SU-DHL-6 (cell line): Measurements from ENCODE around the gene WIZ.

ENCODE experiments used
- H2AFZ ChIP-seq: fragments of 200-600 bp; sonication (generic); 2 replicates; pipeline ENCODE4 v1.6.1; 2014; ENCODE audit warnings: low read depth, mild to moderate bottlenecking, moderate library complexity, mixed read lengths, antibody characterized with exemption, low read length; ENCODE audit not compliant: severe bottlenecking
- H3F3A ChIP-seq: fragments of 200-600 bp; shearing (Covaris generic); 2 replicates; pipeline ENCODE4 v1.6.0; 2016; ENCODE audit warnings: antibody characterized with exemption, mild to moderate bottlenecking; ENCODE audit not compliant: insufficient read depth
- H3K27ac ChIP-seq: fragments of 200-600 bp; sonication (generic); 2 replicates; pipeline ENCODE4 v1.5.1; 2016; ENCODE audit warnings: low read depth, mild to moderate bottlenecking, low read length, moderate library complexity, mixed read lengths
- H3K27me3 ChIP-seq: fragments of 200-600 bp; sonication (generic), shearing (Covaris generic); 2 replicates; pipeline ENCODE4 v1.6.0; 2014; ENCODE audit warnings: mild to moderate bottlenecking, low read length
- H3K36me3 ChIP-seq: fragments of 200-600 bp; sonication (generic); 2 replicates; pipeline ENCODE4 v1.6.1; 2014; ENCODE audit warnings: mild to moderate bottlenecking, low read length, mixed read lengths
- H3K4me2 ChIP-seq: fragments of 300-600, 200-600 bp; shearing (Covaris generic), sonication (generic); 2 replicates; pipeline ENCODE4 v1.6.0; 2014; ENCODE audit warnings: low read length, low read depth, mild to moderate bottlenecking; ENCODE audit not compliant: poor library complexity, severe bottlenecking
- H3K4me3 ChIP-seq: fragments of 200-600 bp; sonication (generic); 2 replicates; pipeline ENCODE4 v1.5.1; 2014; ENCODE audit warnings: antibody characterized with exemption, low read length, mild to moderate bottlenecking, mixed read lengths; ENCODE audit not compliant: insufficient read depth, poor library complexity, severe bottlenecking
- H3K79me2 ChIP-seq: fragments of 200-600 bp; sonication (generic); 2 replicates; pipeline ENCODE4 v1.6.1; 2014; ENCODE audit warnings: mild to moderate bottlenecking, low read length, moderate library complexity; ENCODE audit not compliant: insufficient read depth
- H3K9ac ChIP-seq: fragments of 200-600 bp; sonication (generic); 2 replicates; pipeline ENCODE4 v1.7.0; 2014; ENCODE audit warnings: mild to moderate bottlenecking, low read length
- H3K9me2 ChIP-seq: fragments of 200-600 bp; sonication (generic); replicated peaks from 2 replicates; pipeline ENCODE4 v1.6.1; 2014; ENCODE audit warnings: low read length; ENCODE audit not compliant: insufficient read depth
- H3K9me3 ChIP-seq: fragments of 200-600 bp; sonication (generic); 2 replicates; pipeline ENCODE4 v1.6.1; 2014; ENCODE audit warnings: low read length, mixed read lengths; ENCODE audit not compliant: insufficient read depth
- H4K20me1 ChIP-seq: fragments of 200-600 bp; sonication (generic); 2 replicates; pipeline ENCODE4 v1.6.1; 2014; ENCODE audit warnings: low read depth, mild to moderate bottlenecking, antibody characterized with exemption, low read length, moderate library complexity, mixed read lengths
- CTCF ChIP-seq: fragments of 200-600 bp; sonication (generic); IDR thresholded peaks from one replicate; pipeline ENCODE4 v1.5.1; 2017; ENCODE audit warnings: antibody characterized with exemption, mild to moderate bottlenecking, low read length, moderate library complexity; ENCODE audit not compliant: insufficient read depth, poor library complexity, severe bottlenecking
- EZH2phosphoT487 ChIP-seq: fragments of 200-600 bp; sonication (generic), shearing (Covaris generic); conservative IDR thresholded peaks from 2 replicates; pipeline ENCODE4 v1.6.1; 2018; ENCODE audit warnings: mild to moderate bottlenecking, antibody characterized with exemption, low read length, moderate library complexity, mixed read lengths

The WIZ gene

GRCh38 chr19:15442142-15442920 lies 7.4 kb downstream of the WIZ start:
- H3K27me3 ChIP-seq, result no peaks in the 10 kb centered on the region
- H3K27ac ChIP-seq, result no peak overlapping the region
- no peak overlapping the region for H3K4me3 ChIP-seq
- H3K36me3 ChIP-seq, result no peaks in the 10 kb centered on the region
- H3K79me2 ChIP-seq, result no peaks in the 10 kb centered on the region
- no peak overlapping the region for H2AFZ ChIP-seq
- H3K9ac ChIP-seq, result no peak overlapping the region
- no peaks in the 10 kb centered on the region for H4K20me1 ChIP-seq
- H3K9me2 ChIP-seq, result no peaks in the 10 kb centered on the region
- H3K4me2 ChIP-seq, result no peak overlapping the region
- no peak for TF ChIP-seq CTCF
- no peak for TF ChIP-seq EZH2phosphoT487
- no peaks in the 10 kb centered on the region for H3F3A ChIP-seq
- no peaks in the 10 kb centered on the region for H3K9me3 ChIP-seq

GRCh38 chr19:15441317-15441716 lies 8.4 kb downstream of the WIZ start:
- Histone ChIP-seq H3K9me3 (no peaks in the 10 kb centered on the region), H3F3A (no peaks in the 10 kb centered on the region), H3K9ac (no peak overlapping the region), H3K9me2 (no peaks in the 10 kb centered on the region), H4K20me1 (no peaks in the 10 kb centered on the region), H2AFZ (no peak overlapping the region), H3K36me3 (no peaks in the 10 kb centered on the region), H3K4me2 (no peak overlapping the region), H3K4me3 (no peak overlapping the region), H3K27me3 (no peaks in the 10 kb centered on the region), H3K79me2 (no peaks in the 10 kb centered on the region), H3K27ac (no peak overlapping the region)
- TF ChIP-seq EZH2phosphoT487, result no peak
- TF ChIP-seq CTCF, result no peak

- H3K27ac ChIP-seq, result no peak overlapping the region
- no peaks in the 10 kb centered on the region for H3K79me2 ChIP-seq
- TF ChIP-seq EZH2phosphoT487 (no peak), CTCF (no peak)
- H2AFZ ChIP-seq, result no peak overlapping the region
- H3F3A ChIP-seq, result no peaks in the 10 kb centered on the region
- no peak overlapping the region for H3K9ac ChIP-seq
- H3K4me2 ChIP-seq, result no peak overlapping the region
- no peaks in the 10 kb centered on the region for H3K9me2 ChIP-seq
- H4K20me1 ChIP-seq, result no peaks in the 10 kb centered on the region
- no peak overlapping the region for H3K4me3 ChIP-seq
- no peaks in the 10 kb centered on the region for H3K36me3 ChIP-seq
- H3K27me3 ChIP-seq, result no peaks in the 10 kb centered on the region
- H3K9me3 ChIP-seq, result no peaks in the 10 kb centered on the region
Measured at GRCh38 chr19:15439821-15440641, 9.7 kb downstream of the WIZ start.
